HG02943 (cell line): ENCODE results near the gene PIK3CD.
"Not testable (repeated sequence)": the region's sequence is repeated elsewhere in the genome, so short reads cannot be mapped to it uniquely, and the experiment has no call there.

Source experiments
- ATAC-seq: cut with Tn5 transposase; IDR thresholded peaks from one replicate; pipeline ENCODE4 v1.9.1; 2021; ENCODE audit warnings: mild to moderate bottlenecking, low read depth, moderate library complexity; ENCODE audit not compliant: unreplicated experiment

PIK3CD gene

GRCh38 chr1:9618909-9619679 is 32.4 kb upstream of the PIK3CD start:
- no peak for ATAC-seq

DNA sequence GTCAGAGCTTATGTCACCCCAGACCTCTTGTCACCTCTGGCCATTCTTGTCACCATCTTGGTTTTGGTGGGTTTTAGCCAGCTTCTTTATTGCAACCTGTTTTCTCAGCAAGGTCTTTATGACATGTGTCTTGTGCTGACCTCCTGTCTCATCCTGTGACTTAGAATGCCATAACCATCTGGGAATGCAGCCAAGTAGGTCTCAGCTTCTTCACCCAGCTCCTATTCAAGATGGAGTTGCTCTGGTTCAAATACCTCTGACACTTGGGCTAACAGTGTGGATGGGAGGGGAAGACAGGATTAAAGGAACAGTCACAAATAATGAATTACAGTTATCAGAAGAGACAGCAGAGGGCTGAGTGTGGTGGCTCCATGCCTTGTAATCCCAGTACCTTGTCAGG is 30.5 kb upstream of the PIK3CD start:
- ATAC-seq: no peak

DNA sequence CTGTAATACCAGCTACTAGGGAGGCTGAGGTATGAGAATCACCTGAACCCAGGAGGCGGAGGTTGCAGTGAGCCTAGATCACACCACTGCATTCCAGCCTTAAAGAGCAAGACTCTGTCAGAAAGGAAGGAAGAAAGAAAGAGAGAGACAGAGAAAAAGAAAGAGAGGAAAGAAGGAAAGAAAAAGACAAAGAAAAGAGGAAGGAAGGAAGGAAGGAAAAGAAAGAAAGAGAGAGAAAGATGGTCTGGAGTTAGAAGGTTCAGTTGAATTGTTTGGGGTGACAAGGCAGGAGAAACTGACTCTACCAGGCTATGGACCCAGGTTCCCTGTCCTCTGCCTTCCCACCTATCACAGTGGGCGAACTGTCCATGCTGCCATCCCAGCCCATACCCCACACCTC is 27.4 kb upstream of the PIK3CD start:
- no peak for ATAC-seq

DNA sequence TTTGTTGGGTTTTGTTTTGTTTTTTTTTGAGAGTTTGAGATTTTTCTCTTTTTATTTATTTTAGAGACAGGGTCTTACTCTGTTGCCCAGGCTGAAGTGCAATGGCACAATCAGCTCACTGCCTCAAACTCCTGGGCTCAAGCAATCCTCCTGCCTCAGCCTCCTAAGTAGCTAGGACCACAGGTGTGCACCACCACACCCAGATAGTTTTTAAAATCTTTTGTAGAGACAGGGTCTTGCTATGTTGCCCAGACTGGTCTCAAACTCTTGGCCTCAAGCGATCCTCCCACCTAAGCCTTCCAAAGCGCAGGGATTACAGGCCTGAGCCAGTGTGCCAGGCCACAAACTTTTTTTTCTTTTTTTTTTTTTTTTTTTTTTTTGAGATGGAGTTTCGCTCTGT is 26.5 kb upstream of the PIK3CD start:
- not testable (repeated sequence) for ATAC-seq

- ATAC-seq: peak; percentile 45
Measured at GRCh38 chr1:9626201-9626608, 25.3 kb upstream of the PIK3CD start.

DNA sequence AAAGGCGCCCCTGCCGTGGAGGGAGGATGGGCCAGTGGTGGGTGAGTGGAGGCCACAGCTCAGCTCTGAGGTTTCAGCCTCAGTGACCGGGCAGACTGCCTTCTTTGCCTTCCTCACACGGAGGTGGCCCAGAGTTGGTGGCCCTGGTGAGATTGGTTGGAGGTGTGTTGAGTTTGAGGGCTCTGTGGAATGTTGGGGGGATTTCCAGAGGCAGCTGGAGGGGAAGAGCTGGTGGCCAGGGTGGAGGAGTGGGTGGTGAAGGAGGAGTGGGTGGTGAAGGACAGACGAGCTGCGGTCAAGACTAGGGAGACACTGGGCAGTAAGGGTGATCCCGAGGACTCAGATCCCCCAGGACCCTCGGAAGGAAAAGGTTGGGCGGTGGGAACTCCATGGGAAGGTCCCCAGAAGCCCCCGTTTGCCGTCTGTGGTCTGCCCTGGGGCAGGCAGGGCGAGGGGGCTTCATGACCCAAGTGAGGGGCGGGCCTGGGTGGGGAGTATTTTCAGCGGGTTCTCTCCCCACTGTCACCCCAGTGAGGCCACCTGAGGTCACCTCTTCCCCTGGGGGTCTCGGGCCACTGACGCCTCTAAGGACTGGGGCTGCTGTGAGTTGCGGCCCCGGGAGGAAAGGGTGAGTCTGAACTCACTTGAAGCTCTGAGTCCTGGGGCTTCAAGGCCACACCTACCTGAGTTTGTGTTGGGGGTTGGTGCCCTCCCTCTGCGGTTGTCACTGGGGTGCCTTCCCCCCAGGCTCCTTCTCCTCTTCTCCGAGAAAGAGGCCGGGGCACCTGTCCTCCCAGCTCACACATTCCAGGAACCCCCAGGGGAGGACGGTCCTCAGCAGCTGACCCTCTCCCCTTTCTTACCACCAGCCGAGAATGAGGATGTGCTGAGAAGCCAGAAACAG is 22.7 kb upstream of the PIK3CD start:
- no peak for ATAC-seq

- no peak for ATAC-seq
Measured at GRCh38 chr1:9629445-9630201, 21.9 kb upstream of the PIK3CD start.

DNA sequence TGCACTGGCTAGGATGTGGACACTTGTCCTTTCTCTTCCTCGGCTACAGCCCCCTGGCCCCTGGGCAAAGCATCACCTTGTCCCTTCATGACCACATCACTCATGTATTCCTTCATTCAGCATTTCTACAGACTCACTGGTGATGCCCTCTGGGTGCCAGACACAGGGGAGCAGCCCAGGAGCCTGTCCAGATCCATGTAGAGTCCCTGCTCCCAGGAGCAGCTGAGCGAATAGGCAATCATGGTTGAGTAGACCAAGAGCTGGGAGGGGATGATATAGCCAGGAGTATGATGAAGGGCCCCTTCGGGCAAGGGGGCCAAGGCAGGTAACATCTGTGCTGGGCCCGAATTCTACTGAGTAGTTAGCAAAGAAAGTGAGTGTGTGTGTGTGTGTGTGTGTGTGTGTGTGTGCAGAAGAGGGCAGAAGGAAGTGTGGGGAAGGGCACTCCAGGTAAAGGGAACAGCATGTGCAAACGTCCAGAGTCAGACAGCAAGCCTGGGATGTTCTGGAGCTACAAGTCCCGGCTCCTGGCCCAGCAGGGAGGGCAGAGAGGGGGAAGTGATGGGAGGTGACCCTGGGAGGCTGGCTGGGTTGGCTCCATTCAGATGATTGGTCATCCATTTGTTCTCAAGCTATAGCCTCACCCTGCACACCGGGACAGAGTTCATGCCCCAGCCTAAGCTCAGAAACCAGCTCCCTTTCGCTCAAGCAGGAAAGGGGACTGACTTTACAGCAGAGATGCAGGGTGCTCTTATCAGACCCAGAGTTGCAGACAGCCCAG is 21.0 kb upstream of the PIK3CD start:
- no peak for ATAC-seq

DNA sequence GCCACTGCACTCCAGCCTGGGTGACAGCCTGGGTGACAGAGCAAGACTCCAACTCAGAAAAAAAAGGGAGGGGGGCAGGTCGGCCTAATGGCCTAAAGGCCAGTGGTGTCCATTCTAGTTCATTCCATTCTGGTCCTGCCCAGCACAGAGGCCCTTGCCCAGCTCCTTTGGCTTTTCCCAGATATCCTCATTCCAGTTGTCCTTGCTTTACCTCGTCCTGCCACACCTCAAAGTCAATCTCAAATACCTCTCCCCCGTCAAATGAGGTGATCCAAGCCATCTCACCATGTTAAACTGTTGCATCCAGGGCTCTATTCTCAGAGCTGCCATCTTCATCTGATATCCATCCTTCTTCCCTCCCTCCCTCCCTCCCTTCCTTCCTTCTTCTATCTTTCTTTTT is 19.9 kb upstream of the PIK3CD start:
- ATAC-seq: no peak

GRCh38 chr1:9633493-9633892 is 18.0 kb upstream of the PIK3CD start:
- no peak for ATAC-seq

GRCh38 chr1:9634582-9634981 is 16.9 kb upstream of the PIK3CD start:
- no peak for ATAC-seq

DNA sequence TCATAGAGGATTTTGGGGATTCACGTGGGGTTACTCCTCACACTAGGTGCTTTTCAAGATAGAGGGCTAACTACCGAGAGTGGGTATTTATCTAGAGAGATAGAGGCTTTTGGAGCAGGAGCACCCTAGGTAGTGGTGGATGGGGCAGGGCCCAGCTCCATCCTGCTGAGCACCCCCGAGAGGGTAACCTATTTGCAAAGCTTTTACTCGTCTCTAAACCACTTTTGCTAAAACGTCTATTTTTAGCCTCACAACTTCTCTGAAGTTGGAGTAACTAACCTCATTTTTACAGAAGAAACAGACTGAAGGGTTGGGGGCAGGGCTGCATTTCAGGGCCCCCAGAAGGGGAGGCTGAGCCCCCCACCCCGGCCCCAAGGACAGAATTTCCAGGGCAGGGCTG is 12.3 kb upstream of the PIK3CD start:
- no peak for ATAC-seq

GRCh38 chr1:9643351-9644256 is 7.9 kb upstream of the PIK3CD start:
- no peak for ATAC-seq

- no peak for ATAC-seq
Measured at GRCh38 chr1:9646037-9646436, 5.5 kb upstream of the PIK3CD start.

GRCh38 chr1:9648171-9648570 is 3.4 kb upstream of the PIK3CD start:
- no peak for ATAC-seq

- ATAC-seq: no peak
Measured at GRCh38 chr1:9649769-9650168, 1.8 kb upstream of the PIK3CD start.

DNA sequence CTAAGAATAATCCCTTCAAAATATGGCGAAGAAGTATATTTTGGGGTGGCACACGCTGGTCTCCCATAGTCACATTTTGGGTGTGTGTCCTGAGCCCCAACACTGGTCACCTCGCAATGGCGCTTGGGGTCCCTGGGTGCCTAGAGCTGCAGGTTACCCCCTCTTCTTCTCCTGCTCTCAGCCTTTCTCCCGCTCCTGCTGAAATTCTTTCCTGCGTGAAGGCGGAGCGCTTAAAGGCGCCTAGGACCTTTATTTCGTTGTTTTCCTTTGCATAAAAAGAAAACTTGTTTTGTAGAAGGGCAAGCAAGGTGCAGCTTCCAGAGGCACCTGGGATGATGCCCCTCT is 339 bp upstream of the PIK3CD start:
- no peak for ATAC-seq

DNA sequence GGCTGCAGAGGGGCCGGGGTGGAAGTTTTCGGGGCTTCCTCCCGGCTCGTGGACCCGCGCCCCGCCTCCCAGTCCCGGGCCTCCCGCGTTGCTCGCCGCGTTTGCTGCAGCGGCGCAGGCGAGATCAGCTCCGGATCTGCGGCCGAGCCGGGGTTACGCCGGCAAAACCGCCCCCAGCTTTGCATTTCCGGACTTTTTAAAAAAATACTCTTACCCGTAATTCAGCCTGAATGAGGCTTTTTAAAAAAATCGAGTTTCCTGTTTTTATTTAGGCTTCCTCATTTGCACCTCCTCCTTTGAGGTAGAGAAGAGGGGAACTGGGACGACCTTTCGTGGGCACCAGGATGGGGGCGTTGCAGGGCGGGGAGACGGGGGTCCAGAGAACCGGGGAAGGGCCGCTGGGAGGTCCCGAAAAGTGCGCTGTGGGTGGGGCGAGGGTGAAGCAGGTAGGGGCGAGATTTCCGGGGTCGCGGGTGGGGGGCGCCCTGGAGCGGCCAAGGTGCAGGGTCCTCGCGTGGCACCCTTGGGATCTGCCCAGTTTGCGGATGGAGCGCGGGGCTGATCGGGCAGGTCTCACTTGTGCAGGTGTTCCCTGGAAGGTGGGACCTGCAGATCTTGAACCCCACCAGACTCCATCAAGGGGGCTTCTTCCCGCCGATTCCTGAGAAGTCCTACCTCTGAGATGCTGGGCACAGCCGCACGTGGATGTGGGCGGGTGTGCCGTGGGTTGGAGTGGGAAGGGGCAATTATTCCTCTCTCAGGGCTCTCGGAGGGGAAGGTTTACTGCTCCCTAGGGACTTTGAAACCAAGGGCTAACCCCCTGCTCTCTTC is 1.1 kb downstream of the PIK3CD start:
- ATAC-seq: no peak

- no peak for ATAC-seq
Measured at GRCh38 chr1:9653210-9653490, 1.6 kb downstream of the PIK3CD start.
